ENCODE data around the gene ZDHHC11.
"Not testable (repeated sequence)": the region's sequence is repeated elsewhere in the genome, so short reads cannot be mapped to it uniquely, and the experiment has no call there.

The ZDHHC11 gene

GRCh38 chr5:882253-883183, 31.7 kb upstream of the ZDHHC11 start:
- Histone ChIP-seq H3K27ac (replicated peaks) (no peak overlapping the region), H3K27me3 (ENCODE audit: insufficient read depth, poor library complexity, severe bottlenecking) (no peaks in the 10 kb centered on the region), H3K4me3 (replicated peaks; ENCODE audit: insufficient read depth, low read length) (no peak overlapping the region)
- peak; percentile 26 to 61 for DNase-seq (ENCODE audit: low read depth in 1 of 2, low spot score in 1 of 2)
- no peak for TF ChIP-seq REST (IDR thresholded peaks at IDR 0.05; ENCODE audit: insufficient replicate concordance, low read depth)
- peak; percentile 90 for TF ChIP-seq POLR2AphosphoS5 (IDR thresholded peaks at IDR 0.05; ENCODE audit: low read depth)

DNA sequence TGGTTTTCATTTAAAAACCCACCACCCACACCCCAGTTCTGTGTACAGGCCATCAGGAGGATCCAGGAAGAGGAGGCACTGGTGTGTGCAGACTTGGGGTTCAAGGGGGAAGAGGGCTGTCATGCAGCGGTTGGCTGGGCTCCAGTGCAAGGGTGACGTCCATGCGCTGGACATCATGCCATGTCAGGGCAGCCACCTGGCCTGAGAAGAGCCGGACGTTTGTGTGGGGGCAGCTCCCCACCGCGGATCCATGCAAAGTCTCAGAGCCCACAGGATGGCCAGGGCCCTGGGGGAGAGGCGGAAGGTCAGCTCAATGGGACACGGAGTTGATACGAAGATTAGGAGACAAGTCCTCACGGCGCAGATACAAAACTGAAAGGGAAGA, 30.8 kb upstream of the ZDHHC11 start:
- no peak for TF ChIP-seq REST (IDR thresholded peaks at IDR 0.05; ENCODE audit: insufficient replicate concordance, low read depth)
- TF ChIP-seq GABPA (IDR thresholded peaks at IDR 0.05; ENCODE audit: low read depth), result no peak
- TF ChIP-seq POLR2AphosphoS5 (IDR thresholded peaks at IDR 0.05; ENCODE audit: low read depth), result no peak
- TF ChIP-seq, protein P1, sequence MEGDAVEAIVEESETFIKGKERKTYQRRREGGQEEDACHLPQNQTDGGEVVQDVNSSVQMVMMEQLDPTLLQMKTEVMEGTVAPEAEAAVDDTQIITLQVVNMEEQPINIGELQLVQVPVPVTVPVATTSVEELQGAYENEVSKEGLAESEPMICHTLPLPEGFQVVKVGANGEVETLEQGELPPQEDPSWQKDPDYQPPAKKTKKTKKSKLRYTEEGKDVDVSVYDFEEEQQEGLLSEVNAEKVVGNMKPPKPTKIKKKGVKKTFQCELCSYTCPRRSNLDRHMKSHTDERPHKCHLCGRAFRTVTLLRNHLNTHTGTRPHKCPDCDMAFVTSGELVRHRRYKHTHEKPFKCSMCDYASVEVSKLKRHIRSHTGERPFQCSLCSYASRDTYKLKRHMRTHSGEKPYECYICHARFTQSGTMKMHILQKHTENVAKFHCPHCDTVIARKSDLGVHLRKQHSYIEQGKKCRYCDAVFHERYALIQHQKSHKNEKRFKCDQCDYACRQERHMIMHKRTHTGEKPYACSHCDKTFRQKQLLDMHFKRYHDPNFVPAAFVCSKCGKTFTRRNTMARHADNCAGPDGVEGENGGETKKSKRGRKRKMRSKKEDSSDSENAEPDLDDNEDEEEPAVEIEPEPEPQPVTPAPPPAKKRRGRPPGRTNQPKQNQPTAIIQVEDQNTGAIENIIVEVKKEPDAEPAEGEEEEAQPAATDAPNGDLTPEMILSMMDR (IDR thresholded peaks at IDR 0.05; ENCODE audit: insufficient read depth, low read length), result no peak

DNA sequence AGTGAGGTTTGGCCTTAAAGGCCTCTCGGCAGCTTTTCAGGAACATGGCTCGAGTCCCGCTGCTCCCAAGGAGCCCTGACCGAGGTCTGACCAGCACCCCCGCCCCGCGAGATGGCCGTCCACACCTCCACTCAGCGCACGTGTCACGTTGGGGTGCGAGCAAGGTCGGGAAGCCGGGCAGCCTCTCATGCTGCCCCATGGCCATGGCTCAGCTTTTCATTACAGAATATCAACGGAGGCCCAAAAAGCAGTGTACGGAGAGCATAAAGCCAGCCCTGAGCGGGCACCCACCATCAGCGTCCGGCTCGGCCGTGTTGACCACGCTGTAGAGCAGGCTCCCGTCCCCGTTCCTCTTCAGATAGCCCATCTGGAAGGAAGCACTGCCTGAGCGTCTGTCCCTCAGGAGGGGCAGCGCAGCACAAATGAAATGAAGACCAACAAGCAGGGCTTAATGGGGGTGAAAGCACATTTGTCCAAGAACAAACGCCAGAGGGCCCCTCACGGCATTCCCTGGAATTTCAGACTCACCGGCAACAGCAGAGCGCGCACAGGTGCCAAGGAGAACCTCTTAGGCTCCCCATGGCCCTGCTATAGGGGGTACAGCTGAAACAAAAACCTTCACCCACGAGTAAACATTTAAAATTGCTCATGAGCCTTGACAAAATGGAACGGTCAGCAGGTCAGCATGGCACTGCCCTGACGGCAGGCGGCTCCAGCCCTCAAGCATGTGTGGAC, 30.2 kb upstream of the ZDHHC11 start:
- DNase-seq (ENCODE audit: low read depth in 1 of 2, low spot score in 1 of 2), result no peak
- no peak overlapping the region for H3K4me3 ChIP-seq (replicated peaks; ENCODE audit: insufficient read depth, low read length)
- H3K27ac ChIP-seq (replicated peaks), result no peak overlapping the region
- no peak for TF ChIP-seq REST (IDR thresholded peaks at IDR 0.05; ENCODE audit: insufficient replicate concordance, low read depth)
- TF ChIP-seq POLR2AphosphoS5 (IDR thresholded peaks at IDR 0.05; ENCODE audit: low read depth), result no peak
- no peak for TF ChIP-seq SPI1 (IDR thresholded peaks at IDR 0.05; ENCODE audit: borderline replicate concordance, low read depth)
- TF ChIP-seq GABPA (IDR thresholded peaks at IDR 0.05; ENCODE audit: low read depth), result no peak
- TF ChIP-seq, protein P1 (IDR thresholded peaks at IDR 0.05; ENCODE audit: insufficient read depth, low read length), result no peak
- no peaks in the 10 kb centered on the region for H3K27me3 ChIP-seq (ENCODE audit: insufficient read depth, poor library complexity, severe bottlenecking)

More for the DNA sequence above, 30.8 kb upstream of the ZDHHC11 start:
- Histone ChIP-seq H3K27ac (replicated peaks) (no peak overlapping the region), H3K27me3 (ENCODE audit: insufficient read depth, poor library complexity, severe bottlenecking) (no peaks in the 10 kb centered on the region), H3K4me3 (replicated peaks; ENCODE audit: insufficient read depth, low read length) (no peak overlapping the region)
- DNase-seq (ENCODE audit: low read depth in 1 of 2, low spot score in 1 of 2), result no peak

DNA sequence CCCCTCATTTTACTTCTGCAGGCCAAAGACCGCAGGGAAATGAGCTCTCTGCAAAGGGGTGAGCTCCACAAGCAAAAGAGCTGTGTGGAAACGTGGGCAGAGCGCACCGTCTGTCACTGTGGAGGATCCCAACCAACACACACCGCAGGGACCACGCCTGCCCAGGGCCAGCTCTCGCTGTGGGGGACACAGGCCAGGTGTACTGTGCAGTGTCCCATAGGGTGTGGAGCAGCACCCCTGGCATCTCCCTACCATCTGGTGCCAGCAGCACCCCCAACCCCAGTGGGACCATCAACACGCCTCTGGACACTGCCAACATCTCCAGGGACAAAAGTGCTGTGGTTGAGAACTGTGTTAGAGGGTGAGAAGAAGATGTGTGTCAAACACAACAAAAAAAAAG, 27.9 kb upstream of the ZDHHC11 start:
- not testable (repeated sequence) for H3K4me3 ChIP-seq (replicated peaks; ENCODE audit: insufficient read depth, low read length); DNase-seq (ENCODE audit: low read depth in 1 of 2, low spot score in 1 of 2); H3K27me3 ChIP-seq (ENCODE audit: insufficient read depth, poor library complexity, severe bottlenecking); H3K27ac ChIP-seq (replicated peaks)
